ENCODE measurements around the gene IMMP2L. TPM values are rescaled to one million over a fixed set of nuclear protein-coding genes. Genes with fewer than 3 reads are reported as not detected.
"Not testable (repeated sequence)": the region's sequence is repeated elsewhere in the genome, so short reads cannot be mapped to it uniquely, and the experiment has no call there.

The IMMP2L gene
- total and polyA plus RNA-seq, 2 experiments from 2014 or later: 10.1 to 10.4 TPM

GRCh38 chr7:111475419-111475748 lies 86.9 kb downstream of the IMMP2L start:
- Histone ChIP-seq H3K4me2 (ENCODE audit: unreplicated experiment) (no peak overlapping the region), H3K79me2 (ENCODE audit: insufficient read depth) (no peaks in the 10 kb centered on the region), H3K9me2 (ENCODE audit: insufficient read depth) (no peaks in the 10 kb centered on the region), H3K27ac (no peak overlapping the region), H3K36me3 (ENCODE audit: low read depth) (no peaks in the 10 kb centered on the region), H3K27me3 (replicated peaks; ENCODE audit: insufficient read depth) (no peaks in the 10 kb centered on the region), H3K9ac (no peak overlapping the region), H3F3A (ENCODE audit: insufficient read depth) (no peaks in the 10 kb centered on the region), H3K4me1 (ENCODE audit: insufficient read depth) (no peaks in the 10 kb centered on the region), H2AFZ (no peak overlapping the region), H4K20me1 (ENCODE audit: insufficient read depth) (no peaks in the 10 kb centered on the region), H3K9me3 (ENCODE audit: low read depth) (no peaks in the 10 kb centered on the region), H3K4me3 (no peak overlapping the region)
- 95 to 100% methylated on average over 1 of the region's 1 CpG for WGBS, 2 experiments (ENCODE audit: low coverage in 1 of 2, low lambda C conversion rate in 2 of 2, missing lambda C conversion rate in 2 of 2)
- TF ChIP-seq EZH2 (IDR thresholded peaks at IDR 0.05; ENCODE audit: insufficient read depth, poor library complexity, severe bottlenecking) (no peak), EZH2phosphoT487 (IDR thresholded peaks at IDR 0.05; ENCODE audit: insufficient read depth, low read depth) (no peak)
- DNase-seq: no peak
- in situ Hi-C loops (cut with MboI): loop anchor here (10.0 kb wide), 1 partner anchor 391 kb away; no protein-coding TSS in a partner anchor

GRCh38 chr7:111474723-111475418 lies 87.4 kb downstream of the IMMP2L start:
- 89 to 92% methylated on average over 4 of the region's 4 CpGs for WGBS, 2 experiments (ENCODE audit: low coverage in 1 of 2, low lambda C conversion rate in 2 of 2, missing lambda C conversion rate in 2 of 2)
- TF ChIP-seq EZH2phosphoT487 (IDR thresholded peaks at IDR 0.05; ENCODE audit: insufficient read depth, low read depth) (no peak), EZH2 (IDR thresholded peaks at IDR 0.05; ENCODE audit: insufficient read depth, poor library complexity, severe bottlenecking) (no peak)
- no peaks in the 10 kb centered on the region for H4K20me1 ChIP-seq (ENCODE audit: insufficient read depth)
- H3K36me3 ChIP-seq (ENCODE audit: low read depth): no peaks in the 10 kb centered on the region
- H2AFZ ChIP-seq: no peak overlapping the region
- no peaks in the 10 kb centered on the region for H3K27me3 ChIP-seq (replicated peaks; ENCODE audit: insufficient read depth)
- in situ Hi-C loops (cut with MboI): loop anchor here (10.0 kb wide), 1 partner anchor 390 kb away; no protein-coding TSS in a partner anchor
- H3K9me2 ChIP-seq (ENCODE audit: insufficient read depth): no peaks in the 10 kb centered on the region
- H3F3A ChIP-seq (ENCODE audit: insufficient read depth): no peaks in the 10 kb centered on the region
- H3K9ac ChIP-seq: no peak overlapping the region
- H3K4me3 ChIP-seq: no peak overlapping the region
- H3K9me3 ChIP-seq (ENCODE audit: low read depth): no peaks in the 10 kb centered on the region
- H3K27ac ChIP-seq: no peak overlapping the region
- no peak overlapping the region for H3K4me2 ChIP-seq (ENCODE audit: unreplicated experiment)
- H3K79me2 ChIP-seq (ENCODE audit: insufficient read depth): no peaks in the 10 kb centered on the region
- no peak for DNase-seq
- H3K4me1 ChIP-seq (ENCODE audit: insufficient read depth): no peaks in the 10 kb centered on the region

- H3K9me2 ChIP-seq (ENCODE audit: insufficient read depth): no peaks in the 10 kb centered on the region
- H3K4me3 ChIP-seq: no peak overlapping the region
- 81 to 87% methylated on average over 2 of the region's 2 CpGs for WGBS, 2 experiments (ENCODE audit: low coverage in 1 of 2, low lambda C conversion rate in 2 of 2, missing lambda C conversion rate in 2 of 2)
- no peak for TF ChIP-seq EZH2 (IDR thresholded peaks at IDR 0.05; ENCODE audit: insufficient read depth, poor library complexity, severe bottlenecking)
- no peak for TF ChIP-seq EZH2phosphoT487 (IDR thresholded peaks at IDR 0.05; ENCODE audit: insufficient read depth, low read depth)
- no peak overlapping the region for H3K4me2 ChIP-seq (ENCODE audit: unreplicated experiment)
- H3F3A ChIP-seq (ENCODE audit: insufficient read depth): no peaks in the 10 kb centered on the region
- no peaks in the 10 kb centered on the region for H3K27me3 ChIP-seq (replicated peaks; ENCODE audit: insufficient read depth)
- H3K36me3 ChIP-seq (ENCODE audit: low read depth): no peaks in the 10 kb centered on the region
- H3K9ac ChIP-seq: no peak overlapping the region
- H4K20me1 ChIP-seq (ENCODE audit: insufficient read depth): no peaks in the 10 kb centered on the region
- H2AFZ ChIP-seq: no peak overlapping the region
- no peaks in the 10 kb centered on the region for H3K79me2 ChIP-seq (ENCODE audit: insufficient read depth)
- no peaks in the 10 kb centered on the region for H3K4me1 ChIP-seq (ENCODE audit: insufficient read depth)
- in situ Hi-C loops (cut with MboI): loop anchor here (10.0 kb wide), 1 partner anchor 389 kb away; no protein-coding TSS in a partner anchor
- H3K27ac ChIP-seq: no peak overlapping the region
- no peaks in the 10 kb centered on the region for H3K9me3 ChIP-seq (ENCODE audit: low read depth)
- DNase-seq: no peak
Measured at GRCh38 chr7:111473449-111474198, 88.7 kb downstream of the IMMP2L start.

- H3K27me3 ChIP-seq (replicated peaks; ENCODE audit: insufficient read depth): no peaks in the 10 kb centered on the region
- H3K36me3 ChIP-seq (ENCODE audit: low read depth): no peaks in the 10 kb centered on the region
- H3K27ac ChIP-seq: no peak overlapping the region
- no peak overlapping the region for H3K9ac ChIP-seq
- no peaks in the 10 kb centered on the region for H3K4me1 ChIP-seq (ENCODE audit: insufficient read depth)
- TF ChIP-seq EZH2 (IDR thresholded peaks at IDR 0.05; ENCODE audit: insufficient read depth, poor library complexity, severe bottlenecking) (no peak), EZH2phosphoT487 (IDR thresholded peaks at IDR 0.05; ENCODE audit: insufficient read depth, low read depth) (no peak)
- H3F3A ChIP-seq (ENCODE audit: insufficient read depth): no peaks in the 10 kb centered on the region
- DNase-seq: no peak
- WGBS, 2 experiments (ENCODE audit: low coverage in 1 of 2, low lambda C conversion rate in 2 of 2, missing lambda C conversion rate in 2 of 2): 20 to 33% methylated on average over 2 of the region's 2 CpGs
- no peaks in the 10 kb centered on the region for H3K79me2 ChIP-seq (ENCODE audit: insufficient read depth)
- H3K4me3 ChIP-seq: no peak overlapping the region
- in situ Hi-C loops (cut with MboI): loop anchor here (10.0 kb wide), 1 partner anchor 386 kb away; no protein-coding TSS in a partner anchor
- H3K4me2 ChIP-seq (ENCODE audit: unreplicated experiment): no peak overlapping the region
- H3K9me3 ChIP-seq (ENCODE audit: low read depth): no peaks in the 10 kb centered on the region
- no peaks in the 10 kb centered on the region for H4K20me1 ChIP-seq (ENCODE audit: insufficient read depth)
- H2AFZ ChIP-seq: no peak overlapping the region
- H3K9me2 ChIP-seq (ENCODE audit: insufficient read depth): no peaks in the 10 kb centered on the region
Measured at GRCh38 chr7:111470998-111471397, 91.3 kb downstream of the IMMP2L start.

GRCh38 chr7:111469894-111470293 lies 92.4 kb downstream of the IMMP2L start:
- not testable (repeated sequence) for H3K9ac ChIP-seq; H3K36me3 ChIP-seq (ENCODE audit: low read depth); H3K9me2 ChIP-seq (ENCODE audit: insufficient read depth); H3K9me3 ChIP-seq (ENCODE audit: low read depth); H3F3A ChIP-seq (ENCODE audit: insufficient read depth); H3K27ac ChIP-seq; H3K4me1 ChIP-seq (ENCODE audit: insufficient read depth); H4K20me1 ChIP-seq (ENCODE audit: insufficient read depth); H3K79me2 ChIP-seq (ENCODE audit: insufficient read depth); DNase-seq; H3K4me2 ChIP-seq (ENCODE audit: unreplicated experiment); H3K4me3 ChIP-seq; H3K27me3 ChIP-seq (replicated peaks; ENCODE audit: insufficient read depth); H2AFZ ChIP-seq
- 82 to 86% methylated on average over 1 of the region's 1 CpG for WGBS, 2 experiments (ENCODE audit: low coverage in 1 of 2, low lambda C conversion rate in 2 of 2, missing lambda C conversion rate in 2 of 2)
- in situ Hi-C loops (cut with MboI): loop anchor here (10.0 kb wide), 1 partner anchor 385 kb away; no protein-coding TSS in a partner anchor

GRCh38 chr7:111465774-111466173 lies 96.5 kb downstream of the IMMP2L start:
- H3K9me3 ChIP-seq (ENCODE audit: low read depth); H3K9me2 ChIP-seq (ENCODE audit: insufficient read depth); H4K20me1 ChIP-seq (ENCODE audit: insufficient read depth); H3K36me3 ChIP-seq (ENCODE audit: low read depth); H3K79me2 ChIP-seq (ENCODE audit: insufficient read depth); H3K9ac ChIP-seq; H3K27me3 ChIP-seq (replicated peaks; ENCODE audit: insufficient read depth); in situ Hi-C loops (cut with MboI); H3F3A ChIP-seq (ENCODE audit: insufficient read depth); DNase-seq; H2AFZ ChIP-seq; H3K4me3 ChIP-seq; H3K4me1 ChIP-seq (ENCODE audit: insufficient read depth); H3K27ac ChIP-seq; H3K4me2 ChIP-seq (ENCODE audit: unreplicated experiment): not testable (repeated sequence)
- WGBS, 2 experiments (ENCODE audit: low coverage in 1 of 2, low lambda C conversion rate in 2 of 2, missing lambda C conversion rate in 2 of 2): 77 to 94% methylated on average over 3 of the region's 3 CpGs

Data from GM23248 (cell line).